Subcutaneous adipose tissue (tissue), 4 donors: Measurements from ENCODE around the gene MINDY4. TPM values are rescaled to one million over a fixed set of nuclear protein-coding genes. Genes with fewer than 3 reads are reported as not detected.

ENCODE experiments used
- total RNA-seq, 4 donors: library from RNA; depleted of rRNA; stranded (reverse); fragments of >200 nt; gene quantifications; one replicate each; pipeline ENCODE4 v1.1.0, GENCODE V29; 2016
- TF ChIP-seq, protein P1 (sequence below): fragments of 450-650 bp; IDR thresholded peaks from one replicate; pipeline ENCODE4 v1.5.1; 2016; ENCODE audit warnings: low read depth, mild to moderate bottlenecking, control low read depth, antibody characterized with exemption, moderate library complexity

MINDY4 gene
- total RNA-seq, 4 donors from 2014 or later, result 3.7 to 8.5 (median 7.4) TPM

DNA sequence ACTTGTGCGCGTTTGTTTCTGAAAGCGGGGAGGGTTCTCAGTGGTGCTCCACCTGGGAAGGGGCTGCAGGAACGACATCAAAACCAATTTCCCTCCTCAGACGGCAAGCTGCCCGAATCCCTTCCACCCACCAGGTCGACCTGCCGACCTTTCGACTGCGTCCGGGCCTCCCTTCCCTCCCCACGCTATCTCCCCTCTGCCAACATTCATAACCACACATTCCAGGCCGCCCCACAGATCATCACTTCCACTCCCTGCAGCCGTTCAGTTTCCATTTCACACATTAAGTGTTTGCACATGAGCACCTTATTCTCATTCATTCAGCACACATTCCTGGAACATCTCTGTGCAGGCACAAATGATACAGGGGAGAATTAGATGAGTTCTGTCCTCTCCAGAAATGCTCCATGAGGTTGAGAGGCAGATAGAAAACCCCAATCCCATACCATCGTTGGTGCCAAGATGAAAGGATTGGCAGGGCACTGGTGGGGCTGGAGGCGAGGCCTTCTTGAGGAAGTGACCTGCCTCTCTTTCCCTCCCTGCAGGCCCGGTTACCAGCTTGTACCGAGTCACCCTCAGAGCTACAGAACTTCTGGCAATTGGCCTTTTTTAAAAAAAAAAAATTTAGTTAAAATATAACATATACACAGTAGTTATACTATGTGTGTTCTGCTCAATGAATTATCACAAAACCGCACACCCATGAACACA, 70.0 kb downstream of the MINDY4 start:
- TF ChIP-seq, protein P1, sequence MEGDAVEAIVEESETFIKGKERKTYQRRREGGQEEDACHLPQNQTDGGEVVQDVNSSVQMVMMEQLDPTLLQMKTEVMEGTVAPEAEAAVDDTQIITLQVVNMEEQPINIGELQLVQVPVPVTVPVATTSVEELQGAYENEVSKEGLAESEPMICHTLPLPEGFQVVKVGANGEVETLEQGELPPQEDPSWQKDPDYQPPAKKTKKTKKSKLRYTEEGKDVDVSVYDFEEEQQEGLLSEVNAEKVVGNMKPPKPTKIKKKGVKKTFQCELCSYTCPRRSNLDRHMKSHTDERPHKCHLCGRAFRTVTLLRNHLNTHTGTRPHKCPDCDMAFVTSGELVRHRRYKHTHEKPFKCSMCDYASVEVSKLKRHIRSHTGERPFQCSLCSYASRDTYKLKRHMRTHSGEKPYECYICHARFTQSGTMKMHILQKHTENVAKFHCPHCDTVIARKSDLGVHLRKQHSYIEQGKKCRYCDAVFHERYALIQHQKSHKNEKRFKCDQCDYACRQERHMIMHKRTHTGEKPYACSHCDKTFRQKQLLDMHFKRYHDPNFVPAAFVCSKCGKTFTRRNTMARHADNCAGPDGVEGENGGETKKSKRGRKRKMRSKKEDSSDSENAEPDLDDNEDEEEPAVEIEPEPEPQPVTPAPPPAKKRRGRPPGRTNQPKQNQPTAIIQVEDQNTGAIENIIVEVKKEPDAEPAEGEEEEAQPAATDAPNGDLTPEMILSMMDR, result no peak

DNA sequence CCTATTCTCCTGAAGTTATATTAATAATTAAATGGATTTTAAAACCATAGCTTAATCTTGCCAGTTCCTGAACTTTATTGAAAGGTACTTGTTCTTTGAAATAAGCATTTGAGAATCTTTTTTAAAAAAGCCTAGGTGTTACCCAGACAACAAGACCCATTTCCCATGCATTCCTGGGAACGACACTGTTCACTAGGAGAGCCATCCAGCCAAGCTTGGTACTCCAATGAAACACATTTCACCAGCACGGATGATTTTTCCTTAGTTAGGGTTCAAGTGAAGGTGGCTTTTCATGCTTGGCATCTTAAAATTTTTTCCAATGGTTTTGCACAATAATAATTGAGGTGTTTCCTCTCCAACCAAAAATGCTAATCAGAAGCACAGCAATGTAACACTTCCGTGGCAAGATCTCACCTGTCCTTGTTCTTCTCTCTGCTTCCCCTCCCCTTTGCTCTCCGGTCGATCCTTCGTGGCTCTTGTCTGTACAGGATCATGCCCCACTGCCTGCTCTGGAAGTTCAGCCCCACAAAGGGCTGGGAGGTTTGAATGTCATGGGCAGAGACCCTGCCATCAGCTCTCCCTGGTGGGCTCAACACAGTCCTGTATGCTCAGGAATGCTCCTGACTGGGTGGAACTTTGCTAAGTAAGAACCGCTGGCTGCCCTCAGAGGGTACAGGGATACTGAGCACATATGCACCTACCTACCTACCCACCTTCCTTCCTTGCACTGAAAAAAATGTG, 70.8 kb downstream of the MINDY4 start:
- TF ChIP-seq, protein P1, result no peak

DNA sequence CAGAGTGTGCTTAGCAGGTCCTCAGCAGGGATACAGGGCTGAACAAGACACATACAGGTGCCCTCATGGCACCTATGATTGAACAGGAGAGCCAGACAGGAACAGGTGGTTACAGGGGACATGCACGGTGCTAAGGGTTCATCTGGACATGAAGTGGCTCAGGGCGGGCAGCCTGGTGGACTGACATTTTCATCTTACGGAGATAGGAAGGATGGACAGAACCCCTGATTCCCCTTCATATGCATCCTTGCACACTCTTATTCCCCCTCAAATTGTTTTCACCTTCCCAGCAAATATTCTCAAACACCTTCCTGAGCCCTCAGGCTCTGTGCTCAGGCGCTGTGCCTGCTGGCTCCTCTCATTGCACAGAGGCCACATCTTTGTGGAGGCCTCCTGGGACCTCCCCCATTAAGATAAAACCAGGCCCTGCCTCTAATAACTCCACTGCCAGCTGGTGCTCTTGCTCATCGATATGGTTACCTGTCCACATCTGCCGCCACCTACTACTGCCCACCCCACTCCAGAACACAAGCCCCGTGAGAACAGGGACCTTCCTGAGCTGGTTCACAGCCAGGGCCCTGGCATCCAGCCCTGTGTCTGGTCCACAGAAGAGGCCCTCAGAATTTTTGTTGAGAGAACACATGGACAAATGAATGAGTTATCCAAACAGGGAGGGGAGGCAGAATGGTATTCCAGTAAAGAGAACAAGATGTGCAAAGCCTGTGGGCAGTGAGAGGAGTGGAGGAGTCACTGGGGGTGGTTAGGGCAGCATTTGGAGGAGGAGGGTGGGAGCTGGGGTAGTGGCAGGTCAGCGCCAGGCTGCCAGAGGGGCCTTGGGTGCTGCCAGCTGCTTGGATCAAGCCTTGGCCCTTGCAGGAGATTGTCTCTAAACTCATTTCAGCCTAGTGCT, 71.6 kb downstream of the MINDY4 start:
- TF ChIP-seq, protein P1, result no peak

DNA sequence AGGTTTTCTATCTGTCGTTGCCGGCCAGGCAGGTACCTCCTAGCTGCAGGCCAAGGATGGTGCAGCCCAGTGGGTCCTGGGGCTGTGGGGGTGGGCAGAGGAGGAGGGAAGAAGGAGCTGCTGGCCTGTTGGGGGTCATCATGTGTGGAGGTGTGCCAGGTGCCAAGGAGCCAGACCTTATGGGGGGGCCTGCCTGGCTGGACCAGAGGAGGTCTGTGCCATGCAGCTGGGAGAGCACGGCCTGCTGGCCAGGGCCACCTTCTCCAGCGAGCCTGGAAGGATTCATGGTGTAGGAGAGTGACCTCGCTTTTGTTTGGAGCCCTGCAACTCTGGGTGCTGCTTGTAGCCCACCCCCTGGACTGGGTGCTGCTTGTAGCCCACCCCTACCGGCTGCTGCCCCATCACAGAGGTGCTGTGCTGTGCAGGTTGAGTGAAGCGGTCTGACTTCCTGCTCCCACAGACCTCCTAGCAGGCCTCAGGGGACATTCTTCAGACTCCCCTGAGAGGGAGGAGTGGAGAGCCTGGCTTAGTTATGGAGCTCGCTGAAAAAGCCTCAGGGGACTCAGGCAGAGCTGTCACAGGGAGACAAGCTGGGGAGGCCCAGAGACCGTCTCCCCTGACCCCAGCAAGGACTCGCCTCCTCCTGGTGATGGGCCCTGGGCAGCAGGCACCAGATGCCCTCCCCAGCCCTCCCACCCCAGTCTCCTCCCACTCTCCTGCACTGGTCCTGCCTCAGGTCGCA, 72.7 kb downstream of the MINDY4 start:
- TF ChIP-seq, protein P1, result no peak

DNA sequence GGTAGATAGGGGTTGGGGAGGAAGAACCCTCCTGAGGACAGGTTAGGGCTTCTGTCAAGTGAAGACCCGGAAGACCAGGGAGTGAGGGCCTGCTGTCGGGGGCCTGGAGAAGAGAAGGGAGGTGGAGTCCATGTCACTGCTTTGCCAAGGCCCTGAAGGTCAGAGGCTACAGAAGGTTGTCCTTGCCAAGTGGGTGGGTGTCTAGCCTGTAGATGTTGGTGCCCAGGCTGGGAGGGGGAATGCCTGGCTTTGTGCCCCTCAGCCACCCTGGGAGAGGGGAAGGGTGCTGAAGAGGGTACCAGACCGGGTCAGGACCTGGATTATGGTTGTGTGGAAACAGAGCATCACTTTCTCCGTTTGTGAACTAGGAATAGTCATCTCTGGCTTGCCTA, 73.3 kb downstream of the MINDY4 start:
- TF ChIP-seq, protein P1, result no peak

DNA sequence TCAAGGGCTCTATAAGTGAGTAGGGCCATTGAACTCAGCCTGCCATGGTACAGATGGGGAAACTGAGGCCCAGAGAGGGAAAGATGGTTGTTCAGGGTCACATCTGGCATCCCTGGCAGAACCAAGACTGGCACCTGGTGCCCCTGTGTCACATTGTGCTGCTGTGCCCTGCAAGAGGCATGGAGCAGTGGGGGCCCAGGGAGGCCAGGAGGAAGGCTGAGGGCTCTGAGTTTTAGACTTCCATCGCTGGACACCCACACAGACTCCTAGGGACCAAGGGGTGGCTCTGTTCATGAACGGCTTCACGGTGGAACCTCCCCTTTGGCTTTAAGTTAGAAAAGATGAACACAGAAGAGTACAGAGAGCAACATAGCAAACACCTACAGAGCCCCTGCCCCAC, 73.7 kb downstream of the MINDY4 start:
- TF ChIP-seq, protein P1, result no peak
